Gastroesophageal sphincter (tissue), 3 donors: ENCODE results near the gene IQCM.

Experiments used
- CTCF ChIP-seq, 4 experiments: fragments of 200-600 bp in 2 of 4; fragments of 450-650 bp in 2 of 4; sonication (generic) in 1 of 4; IDR thresholded peaks; one replicate each; pipeline ENCODE4 v1.5.1; 2017 to 2019; ENCODE audit warnings: antibody characterized with exemption in 4 of 4, mild to moderate bottlenecking in 2 of 4, moderate library complexity in 2 of 4
- EP300 ChIP-seq: sonication (generic); formaldehyde crosslinking; IDR thresholded peaks from one replicate; pipeline ENCODE4 v1.6.1; 2017; ENCODE audit warnings: antibody characterized with exemption, mild to moderate bottlenecking
- POLR2A ChIP-seq, 2 donors: fragments of 450-650 bp; IDR thresholded peaks; one replicate each; pipeline ENCODE4 v1.6.1; 2017; ENCODE audit warnings: antibody characterized with exemption in 2 of 2, mild to moderate bottlenecking in 2 of 2, moderate library complexity in 1 of 2

- TF ChIP-seq CTCF (IDR thresholded peaks at IDR 0.05) (no peak), POLR2A (IDR thresholded peaks at IDR 0.05) (no peak), EP300 (no peak)
Measured at GRCh38 chr4:149347139-149347538, 468.5 kb downstream of the IQCM start.
